Measurements from ENCODE around the gene CFDP1.
"Not testable (repeated sequence)": the region's sequence is repeated elsewhere in the genome, so short reads cannot be mapped to it uniquely, and the experiment has no call there.

GRCh38 chr16:75426524-75426923 is 6.8 kb downstream of the CFDP1 start:
- not testable (repeated sequence) for TF ChIP-seq CTCF, POLR2A, EP300 (IDR thresholded peaks at IDR 0.05)

Data from upper lobe of left lung (tissue), 4 donors.